GM18511 (cell line): ENCODE measurements around the gene PARN.

Experiments used
- ATAC-seq: cut with Tn5 transposase; IDR thresholded peaks from one replicate; pipeline ENCODE4 v1.9.1; 2021; ENCODE audit warnings: mild to moderate bottlenecking, moderate library complexity; ENCODE audit not compliant: unreplicated experiment

The PARN gene

DNA sequence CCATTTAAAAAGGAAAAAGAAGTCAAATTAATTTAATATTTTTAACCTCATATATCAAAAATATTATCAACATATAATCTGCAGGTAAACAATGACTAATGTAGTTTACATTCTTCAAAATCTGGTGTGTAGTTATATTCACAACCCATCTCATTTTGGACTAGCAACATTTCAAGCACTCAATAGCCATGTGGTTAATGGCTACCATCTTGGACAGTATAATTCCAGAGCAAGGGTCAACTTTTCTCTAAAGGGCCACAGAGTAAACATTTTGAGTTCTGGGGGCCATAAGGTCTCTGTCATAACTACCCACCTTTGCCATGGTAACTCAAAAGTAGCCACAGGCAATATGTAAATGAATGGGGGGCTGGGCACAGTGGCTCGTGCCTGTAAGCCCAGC is 153.9 kb downstream of the PARN start:
- ATAC-seq: no peak

DNA sequence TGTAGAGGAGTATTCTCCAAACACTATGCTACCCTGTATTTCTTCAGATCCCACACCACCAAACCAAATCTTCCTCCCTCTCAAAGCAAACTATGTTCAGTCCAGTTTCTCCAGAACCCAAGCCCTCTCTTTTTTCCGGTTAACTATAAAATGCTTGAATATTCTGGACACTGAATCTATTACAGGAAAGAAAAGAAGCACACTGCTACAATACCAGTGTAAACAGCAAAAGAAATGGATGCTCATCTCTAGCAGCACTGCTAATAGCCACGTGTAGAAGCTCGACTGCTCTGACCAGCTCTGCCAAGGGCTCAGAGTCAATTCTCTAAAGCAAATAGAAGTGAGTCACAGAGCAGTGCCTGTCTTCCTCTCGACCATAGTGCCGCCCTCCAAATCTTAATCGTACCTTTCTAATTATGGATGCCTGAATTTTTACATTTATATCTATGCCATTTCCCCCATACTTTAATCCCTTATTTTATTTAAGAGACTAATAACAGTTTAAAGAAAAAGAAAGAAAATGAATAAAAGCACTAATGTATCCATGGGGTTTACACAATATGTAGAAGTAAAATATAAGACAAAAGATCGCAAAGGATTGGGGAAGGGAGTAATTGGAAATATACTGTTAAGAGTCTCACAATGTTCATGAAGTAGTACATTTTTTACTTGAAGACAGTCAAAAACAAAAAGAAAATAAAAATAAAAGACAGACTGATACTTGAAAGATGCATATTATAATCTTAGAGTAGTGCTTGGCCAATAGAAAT is 154.5 kb downstream of the PARN start:
- ATAC-seq: no peak

GRCh38 chr16:14473488-14473887 is 156.6 kb downstream of the PARN start:
- no peak for ATAC-seq

DNA sequence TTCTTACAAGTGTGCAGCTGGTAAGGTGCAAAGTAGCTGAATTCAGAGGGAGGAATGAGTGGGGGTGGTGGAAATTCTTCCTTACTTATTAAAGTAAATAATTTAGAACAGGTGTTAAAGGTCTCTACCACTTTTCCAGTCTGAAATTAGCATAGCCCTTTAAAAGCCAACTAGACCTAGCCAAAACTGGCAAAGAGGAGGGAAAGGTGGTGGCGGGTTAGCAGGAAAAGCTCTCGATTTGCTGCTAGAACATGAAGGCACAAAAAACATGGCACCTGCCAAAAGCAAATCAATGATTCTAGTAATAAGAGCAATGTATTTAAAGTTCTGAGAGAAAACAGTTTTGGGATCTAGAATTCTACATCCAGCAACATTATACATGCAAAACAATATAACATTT is 157.7 kb downstream of the PARN start:
- ATAC-seq: no peak

DNA sequence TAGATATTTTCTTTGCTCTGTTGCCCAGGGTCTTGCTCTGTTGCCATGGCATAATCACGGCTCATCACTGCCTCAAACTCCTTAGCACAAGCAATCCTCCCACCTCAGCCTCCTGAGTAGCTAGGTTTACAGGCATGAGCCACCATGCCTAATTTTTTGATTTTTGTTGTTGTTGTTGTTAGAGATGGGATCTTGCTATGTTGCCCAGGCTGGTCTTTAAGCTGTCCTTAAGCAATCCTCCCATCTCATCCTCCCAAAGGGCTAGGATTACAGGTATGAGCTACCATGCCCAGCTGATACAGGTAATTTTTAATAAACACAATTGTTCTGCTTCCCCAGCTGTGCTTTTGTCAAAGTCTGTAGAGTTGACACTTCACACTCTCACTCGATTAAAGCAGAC is 159.3 kb downstream of the PARN start:
- no peak for ATAC-seq

GRCh38 chr16:14465799-14466198 is 164.3 kb downstream of the PARN start:
- no peak for ATAC-seq

DNA sequence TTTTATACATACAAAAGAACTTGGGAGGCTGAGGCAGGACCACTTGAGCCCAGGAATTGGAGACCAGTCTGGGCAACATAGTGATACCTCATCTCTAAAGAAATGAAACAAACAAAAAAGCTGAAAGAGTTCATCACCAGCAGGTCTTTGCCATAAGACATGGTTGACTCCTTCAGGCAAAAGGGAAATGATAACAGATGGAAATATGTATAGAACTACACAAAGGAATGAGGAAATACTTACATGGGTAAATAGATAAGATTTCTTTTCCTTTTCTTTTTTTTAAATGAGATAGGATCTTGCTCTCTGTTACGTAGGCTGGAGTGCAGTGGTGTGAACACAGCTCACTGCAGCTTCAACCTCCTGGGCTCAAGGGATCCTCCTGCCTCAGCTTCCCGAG is 165.3 kb downstream of the PARN start:
- ATAC-seq: no peak

GRCh38 chr16:14464192-14464591 is 165.9 kb downstream of the PARN start:
- no peak for ATAC-seq

DNA sequence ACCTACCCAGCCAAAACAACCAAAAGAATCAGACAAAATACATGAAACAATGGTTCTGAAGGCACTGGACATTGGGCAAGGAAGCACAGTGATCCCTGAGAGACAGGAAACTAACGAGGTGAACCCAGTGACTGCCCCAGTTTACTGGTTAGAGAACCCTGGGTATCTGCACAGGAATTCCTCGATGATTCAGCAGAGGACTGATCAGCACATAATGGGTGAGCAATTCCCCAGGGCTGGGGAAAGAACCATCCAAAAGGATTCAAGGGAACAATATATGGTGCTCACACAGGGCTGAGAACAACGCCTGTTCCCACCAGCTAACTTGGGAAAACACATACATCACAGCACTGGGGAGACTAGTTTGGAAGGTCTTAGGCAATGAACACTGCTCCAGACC is 167.2 kb downstream of the PARN start:
- no peak for ATAC-seq

- no peak for ATAC-seq
Measured at GRCh38 chr16:14460726-14461125, 169.3 kb downstream of the PARN start.

DNA sequence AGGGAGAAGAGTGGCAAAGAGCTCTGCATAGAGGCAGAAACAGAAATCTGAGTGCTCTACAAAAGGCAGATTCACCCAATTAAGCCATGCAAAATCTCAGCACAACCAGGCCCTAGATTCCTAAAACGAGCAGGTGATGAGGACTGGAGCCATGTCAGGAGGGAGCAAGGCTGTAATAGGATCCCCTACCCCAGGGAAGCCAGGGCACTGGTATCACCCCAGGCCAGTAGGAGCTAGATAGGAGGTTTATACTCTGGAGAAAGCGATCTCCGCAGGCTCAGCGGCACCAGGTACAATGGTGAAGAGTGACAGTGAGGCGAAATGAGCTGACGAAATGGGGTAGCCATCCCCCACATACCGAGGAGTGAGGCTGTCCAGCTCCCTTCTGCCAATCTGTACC is 171.5 kb downstream of the PARN start:
- ATAC-seq: no peak

GRCh38 chr16:14456793-14457481 is 173.1 kb downstream of the PARN start:
- ATAC-seq: no peak

GRCh38 chr16:14455573-14455972 is 174.5 kb downstream of the PARN start:
- no peak for ATAC-seq

- ATAC-seq: no peak
Measured at GRCh38 chr16:14454391-14454790, 175.7 kb downstream of the PARN start.

DNA sequence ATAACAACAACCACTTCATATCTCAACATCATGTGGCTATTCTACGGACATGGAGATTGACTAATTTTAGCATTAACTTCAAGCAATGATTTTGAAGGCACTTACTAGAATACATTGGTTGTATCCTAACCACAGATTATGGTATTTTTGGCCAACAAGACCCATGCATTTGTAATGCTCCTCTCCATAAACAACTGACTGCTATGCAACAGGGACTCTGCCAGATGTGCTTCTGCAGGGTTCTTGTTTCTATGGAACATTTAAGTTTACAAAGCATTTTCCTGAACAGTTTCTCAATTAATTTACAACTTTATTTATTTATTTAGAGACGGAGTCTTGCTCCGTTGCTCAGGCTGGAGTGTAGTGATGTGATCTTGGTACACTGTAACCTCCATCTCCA is 178.0 kb downstream of the PARN start:
- no peak for ATAC-seq

DNA sequence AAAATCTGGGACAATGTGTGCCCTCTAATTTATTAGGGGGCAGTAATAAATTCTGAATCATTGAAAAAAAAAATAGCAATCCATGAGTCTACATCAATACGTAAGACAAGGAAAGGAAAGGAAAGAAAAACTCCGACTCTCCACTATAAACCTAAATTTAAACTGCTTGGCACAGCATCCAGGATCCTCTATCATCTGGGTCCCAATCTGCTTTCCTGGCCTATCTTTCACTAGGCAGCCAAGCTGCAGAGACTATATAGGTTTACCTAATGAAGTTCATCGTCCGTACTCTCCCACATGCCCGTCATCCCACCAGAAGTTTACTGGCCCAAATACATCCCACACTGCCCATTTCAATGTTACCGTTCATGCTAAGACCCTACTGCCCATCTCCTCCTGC is 179.2 kb downstream of the PARN start:
- ATAC-seq: no peak

- ATAC-seq: no peak
Measured at GRCh38 chr16:14449790-14450480, 180.1 kb downstream of the PARN start.

DNA sequence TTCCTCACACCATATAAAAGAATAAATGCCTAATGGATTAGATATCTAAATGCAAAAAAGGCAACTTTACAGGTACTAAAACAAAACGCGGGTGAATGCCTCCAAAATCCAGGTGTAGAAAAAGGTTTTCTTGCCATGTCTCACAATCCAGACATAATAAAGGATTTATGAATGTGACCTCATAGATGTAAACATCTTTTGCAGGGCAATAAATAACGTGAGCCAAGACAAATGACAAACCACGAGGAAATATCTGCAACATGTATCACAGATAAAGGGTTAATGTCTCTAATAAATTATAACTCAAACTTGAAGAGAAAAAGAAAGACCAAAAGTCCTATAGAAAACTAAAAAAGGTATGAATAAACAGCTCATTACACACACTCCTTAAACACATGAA is 180.7 kb downstream of the PARN start:
- no peak for ATAC-seq

DNA sequence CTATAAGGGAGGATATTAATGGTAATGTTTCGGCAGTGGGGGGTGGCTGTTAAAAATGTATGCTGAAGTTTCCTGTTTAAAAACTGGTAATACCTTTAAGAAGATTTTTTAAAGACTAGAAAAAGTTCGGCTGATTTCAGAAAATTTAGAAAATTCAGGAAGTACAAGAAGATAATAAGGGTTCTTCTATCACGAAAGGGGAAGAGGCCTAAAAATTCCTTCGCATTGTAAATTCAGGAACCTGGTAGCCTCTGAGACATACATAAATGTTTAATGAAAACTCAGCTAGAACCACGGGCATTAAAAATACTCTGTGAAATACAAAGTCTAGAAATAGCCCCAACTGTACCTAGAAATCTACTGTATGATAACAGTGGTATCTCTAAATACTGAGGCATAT is 181.2 kb downstream of the PARN start:
- no peak for ATAC-seq

DNA sequence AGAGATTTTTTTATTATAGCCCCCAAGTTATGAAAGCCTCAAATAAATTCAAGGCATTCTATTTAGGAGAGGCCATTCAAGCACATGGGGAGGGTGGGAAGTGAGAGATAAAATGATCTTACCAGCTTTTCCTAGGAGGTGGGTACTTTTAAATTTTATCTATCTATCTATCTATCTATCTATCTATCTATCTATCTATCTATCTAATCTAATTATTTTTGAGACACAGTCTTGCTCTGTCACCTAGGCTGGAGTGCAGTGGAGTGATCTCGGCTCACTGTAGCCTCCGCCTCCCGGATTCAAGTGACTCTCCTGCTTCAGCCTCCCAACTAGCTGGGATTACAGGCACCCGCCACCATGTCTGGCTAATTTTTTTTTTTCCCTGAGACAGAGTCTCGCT is 182.3 kb downstream of the PARN start:
- ATAC-seq: no peak

GRCh38 chr16:14446796-14447195 is 183.3 kb downstream of the PARN start:
- ATAC-seq: no peak
